IPS DF 6.9 (cell line): ENCODE measurements around the gene LYSET.
A peak's percentile ranks its signal among the peaks of the same experiment; 100 is the strongest.
"Not testable (repeated sequence)": the region's sequence is repeated elsewhere in the genome, so short reads cannot be mapped to it uniquely, and the experiment has no call there.

Experiments used
- DNase-seq: peaks from one replicate; pipeline ENCODE4 v3.0.0-alpha.2; 2013; ENCODE audit warnings: low read depth, low spot score
- H3K27ac ChIP-seq: one replicate; pipeline ENCODE4 v1.5.1; 2013; ENCODE audit warnings: low read length, control low read depth
- H3K27me3 ChIP-seq: 2 replicates; pipeline ENCODE4 v1.6.1; 2013; ENCODE audit warnings: mild to moderate bottlenecking, low read length; ENCODE audit not compliant: control insufficient read depth, insufficient read depth
- H3K36me3 ChIP-seq: 2 replicates; pipeline ENCODE4 v1.6.1; 2013; ENCODE audit warnings: low read length; ENCODE audit not compliant: control insufficient read depth, insufficient read depth
- H3K4me1 ChIP-seq: 2 replicates; pipeline ENCODE4 v1.6.1; 2013; ENCODE audit warnings: low read length; ENCODE audit not compliant: control insufficient read depth, insufficient read depth
- H3K4me3 ChIP-seq: 2 replicates; pipeline ENCODE4 v1.5.1; 2013; ENCODE audit warnings: mild to moderate bottlenecking, low read length
- H3K9me3 ChIP-seq: 2 replicates; pipeline ENCODE4 v1.6.1; 2013; ENCODE audit warnings: low read length, inconsistent platforms; ENCODE audit not compliant: control insufficient read depth, insufficient read depth
- WGBS: extraction: QIAGEN DNeasy Blood & Tissue Kit; methylation state at CpG from one replicate; pipeline ENCODE4 v1.1.7; 2013; ENCODE audit warnings: mixed read lengths, missing lambda C conversion rate; ENCODE audit not compliant: insufficient read length, insufficient coverage; 5-methylcytosine and 5-hydroxymethylcytosine counted together

Gene LYSET

GRCh38 chr14:93169619-93170018, 15.5 kb upstream of the LYSET start:
- not testable (repeated sequence) for H3K4me1 ChIP-seq, H3K9me3 ChIP-seq, H3K27me3 ChIP-seq, H3K36me3 ChIP-seq, H3K27ac ChIP-seq, H3K4me3 ChIP-seq, DNase-seq
- WGBS: no CpG with 5 or more reads among the region's 6 CpGs

GRCh38 chr14:93170141-93170540, 15.0 kb upstream of the LYSET start:
- H3K9me3 ChIP-seq, H3K27me3 ChIP-seq, H3K4me1 ChIP-seq, H3K4me3 ChIP-seq, H3K36me3 ChIP-seq, H3K27ac ChIP-seq, DNase-seq: not testable (repeated sequence)
- no CpG with 5 or more reads among the region's 20 CpGs for WGBS

GRCh38 chr14:93171376-93171775, 13.7 kb upstream of the LYSET start:
- Histone ChIP-seq H3K27ac (no peak overlapping the region), H3K9me3 (no peaks in the 10 kb centered on the region), H3K4me3 (no peak overlapping the region), H3K4me1 (no peaks in the 10 kb centered on the region), H3K36me3 (no peaks in the 10 kb centered on the region), H3K27me3 (no peaks in the 10 kb centered on the region)
- DNase-seq: no peak
- no CpG with 5 or more reads among the region's 4 CpGs for WGBS

GRCh38 chr14:93173943-93174395, 11.1 kb upstream of the LYSET start:
- Histone ChIP-seq H3K27me3 (no peaks in the 10 kb centered on the region), H3K4me3 (no peak overlapping the region), H3K9me3 (no peaks in the 10 kb centered on the region), H3K4me1 (no peaks in the 10 kb centered on the region), H3K27ac (no peak overlapping the region), H3K36me3 (no peaks in the 10 kb centered on the region)
- no peak for DNase-seq
- WGBS: no CpG with 5 or more reads among the region's 10 CpGs

GRCh38 chr14:93174731-93175130, 10.4 kb upstream of the LYSET start:
- no CpG with 5 or more reads among the region's 5 CpGs for WGBS
- not testable (repeated sequence) for H3K9me3 ChIP-seq, H3K36me3 ChIP-seq

GRCh38 chr14:93175492-93175891, 9.6 kb upstream of the LYSET start:
- Histone ChIP-seq H3K9me3 (no peaks in the 10 kb centered on the region), H3K36me3 (no peaks in the 10 kb centered on the region), H3K27me3 (no peaks in the 10 kb centered on the region), H3K4me3 (no peak overlapping the region), H3K4me1 (no peaks in the 10 kb centered on the region), H3K27ac (no peak overlapping the region)
- no CpG with 5 or more reads among the region's 6 CpGs for WGBS
- no peak for DNase-seq

More at GRCh38 chr14:93174731-93175130, 10.4 kb upstream of the LYSET start:
- not testable (repeated sequence) for H3K27me3 ChIP-seq, H3K4me3 ChIP-seq, DNase-seq, H3K4me1 ChIP-seq, H3K27ac ChIP-seq

- Histone ChIP-seq H3K9me3 (no peaks in the 10 kb centered on the region), H3K27ac (no peak overlapping the region), H3K36me3 (no peaks in the 10 kb centered on the region; the same call in 1 of the 2 replicates), H3K4me3 (peak overlapping the region; percentile 95; the same call in 1 of the 2 replicates), H3K27me3 (no peaks in the 10 kb centered on the region), H3K4me1 (no peaks in the 10 kb centered on the region)
- no peak for DNase-seq
- no CpG with 5 or more reads among the region's 17 CpGs for WGBS
Observed at GRCh38 chr14:93183596-93184317, 1.4 kb upstream of the LYSET start.

- Histone ChIP-seq H3K27ac (no peak overlapping the region), H3K4me1 (no peaks in the 10 kb centered on the region), H3K4me3 (peak overlapping the region; percentile 95; the same call in 1 of the 2 replicates), H3K36me3 (no peaks in the 10 kb centered on the region; the same call in 1 of the 2 replicates), H3K9me3 (no peaks in the 10 kb centered on the region), H3K27me3 (no peaks in the 10 kb centered on the region)
- DNase-seq: no peak
- WGBS: no CpG with 5 or more reads among the region's 10 CpGs
Observed at GRCh38 chr14:93185349-93185720, 218 bp downstream of the LYSET start.

GRCh38 chr14:93186466-93186865, 1.3 kb downstream of the LYSET start:
- no peak overlapping the region for H3K27ac ChIP-seq
- H3K36me3 ChIP-seq: no peaks in the 10 kb centered on the region; the same call in 1 of the 2 replicates
- no peaks in the 10 kb centered on the region for H3K27me3 ChIP-seq
- WGBS: no CpG with 5 or more reads among the region's 6 CpGs
- H3K4me3 ChIP-seq: no peak overlapping the region; the same call in 1 of the 2 replicates
- no peaks in the 10 kb centered on the region for H3K9me3 ChIP-seq
- no peaks in the 10 kb centered on the region for H3K4me1 ChIP-seq
- no peak for DNase-seq

- Histone ChIP-seq H3K27ac (no peak overlapping the region), H3K4me1 (no peaks in the 10 kb centered on the region), H3K27me3 (no peaks in the 10 kb centered on the region), H3K9me3 (no peaks in the 10 kb centered on the region), H3K4me3 (no peak overlapping the region), H3K36me3 (no peaks in the 10 kb centered on the region; the same call in 1 of the 2 replicates)
- WGBS: no CpG with 5 or more reads among the region's 3 CpGs
- DNase-seq: no peak
Observed at GRCh38 chr14:93186956-93187355, 1.8 kb downstream of the LYSET start.
